Non-pigmented ciliary epithelial cell (primary cell): ENCODE measurements around the gene ERBB4.
"Not testable (repeated sequence)": the region's sequence is repeated elsewhere in the genome, so short reads cannot be mapped to it uniquely, and the experiment has no call there.

Experiments used
- DNase-seq: peaks from one replicate; pipeline ENCODE4 v3.0.0-alpha.2; 2010; ENCODE audit warnings: low read depth

Gene ERBB4

GRCh38 chr2:211722928-211723327, 815.7 kb downstream of the ERBB4 start:
- DNase-seq, result no peak

GRCh38 chr2:211721874-211722273, 816.7 kb downstream of the ERBB4 start:
- DNase-seq, result not testable (repeated sequence)

GRCh38 chr2:211709389-211709788, 829.2 kb downstream of the ERBB4 start:
- no peak for DNase-seq

GRCh38 chr2:211692689-211693088, 845.9 kb downstream of the ERBB4 start:
- DNase-seq, result no peak

- no peak for DNase-seq
Measured at GRCh38 chr2:211690736-211691135, 847.9 kb downstream of the ERBB4 start.

GRCh38 chr2:211688196-211688595, 850.4 kb downstream of the ERBB4 start:
- DNase-seq, result no peak

GRCh38 chr2:211674715-211675114, 863.9 kb downstream of the ERBB4 start:
- DNase-seq, result no peak

GRCh38 chr2:211673133-211673905, 865.3 kb downstream of the ERBB4 start:
- DNase-seq, result no peak

GRCh38 chr2:211671977-211672376, 866.6 kb downstream of the ERBB4 start:
- DNase-seq, result no peak

GRCh38 chr2:211665299-211665698, 873.3 kb downstream of the ERBB4 start:
- DNase-seq, result no peak

- DNase-seq, result no peak
Measured at GRCh38 chr2:211664321-211664720, 874.3 kb downstream of the ERBB4 start.

- DNase-seq, result no peak
Measured at GRCh38 chr2:211654211-211654780, 884.3 kb downstream of the ERBB4 start.

GRCh38 chr2:211652327-211652726, 886.3 kb downstream of the ERBB4 start:
- no peak for DNase-seq

- no peak for DNase-seq
Measured at GRCh38 chr2:211649331-211649730, 889.3 kb downstream of the ERBB4 start.

GRCh38 chr2:211631503-211631902, 907.1 kb downstream of the ERBB4 start:
- DNase-seq, result no peak

- DNase-seq, result no peak
Measured at GRCh38 chr2:211623096-211623495, 915.5 kb downstream of the ERBB4 start.

GRCh38 chr2:211620986-211621385, 917.6 kb downstream of the ERBB4 start:
- DNase-seq, result no peak

- no peak for DNase-seq
Measured at GRCh38 chr2:211617803-211618202, 920.8 kb downstream of the ERBB4 start.

GRCh38 chr2:211611621-211612020, 927.0 kb downstream of the ERBB4 start:
- no peak for DNase-seq

- DNase-seq, result no peak
Measured at GRCh38 chr2:211611061-211611518, 927.5 kb downstream of the ERBB4 start.

GRCh38 chr2:211609127-211609526, 929.5 kb downstream of the ERBB4 start:
- no peak for DNase-seq

GRCh38 chr2:211599146-211599545, 939.5 kb downstream of the ERBB4 start:
- no peak for DNase-seq

- no peak for DNase-seq
Measured at GRCh38 chr2:211598238-211598637, 940.4 kb downstream of the ERBB4 start.

GRCh38 chr2:211592006-211592405, 946.6 kb downstream of the ERBB4 start:
- not testable (repeated sequence) for DNase-seq
